Measurements from ENCODE around the gene NUDT16.

Gene NUDT16

GRCh38 chr3:131386429-131387165 lies 5.0 kb downstream of the NUDT16 start:
- DNase-seq (ENCODE audit: low read depth in 2 of 2) = no peak

- no peak for DNase-seq (ENCODE audit: low read depth in 2 of 2)
Measured at GRCh38 chr3:131387796-131388489, 6.4 kb downstream of the NUDT16 start.

- DNase-seq (ENCODE audit: low read depth in 2 of 2) = no peak
Measured at GRCh38 chr3:131388490-131388799, 6.9 kb downstream of the NUDT16 start.

- no peak for DNase-seq (ENCODE audit: low read depth in 2 of 2)
Measured at GRCh38 chr3:131390331-131390730, 8.8 kb downstream of the NUDT16 start.

- no peak for DNase-seq (ENCODE audit: low read depth in 2 of 2)
Measured at GRCh38 chr3:131393051-131393450, 11.5 kb downstream of the NUDT16 start.

- DNase-seq (ENCODE audit: low read depth in 2 of 2) = no peak
Measured at GRCh38 chr3:131393868-131394267, 12.3 kb downstream of the NUDT16 start.

GRCh38 chr3:131394400-131394799 lies 12.8 kb downstream of the NUDT16 start:
- DNase-seq (ENCODE audit: low read depth in 2 of 2) = no peak

- no peak for DNase-seq (ENCODE audit: low read depth in 2 of 2)
Measured at GRCh38 chr3:131396170-131396569, 14.6 kb downstream of the NUDT16 start.

- DNase-seq (ENCODE audit: low read depth in 2 of 2) = no peak
Measured at GRCh38 chr3:131397889-131398288, 16.3 kb downstream of the NUDT16 start.

- no peak for DNase-seq (ENCODE audit: low read depth in 2 of 2)
Measured at GRCh38 chr3:131401978-131402377, 20.4 kb downstream of the NUDT16 start.

- DNase-seq (ENCODE audit: low read depth in 2 of 2) = no peak
Measured at GRCh38 chr3:131402391-131403039, 20.9 kb downstream of the NUDT16 start.

- DNase-seq (ENCODE audit: low read depth in 2 of 2) = no peak
Measured at GRCh38 chr3:131403216-131403895, 21.8 kb downstream of the NUDT16 start.

- DNase-seq (ENCODE audit: low read depth in 2 of 2) = no peak
Measured at GRCh38 chr3:131405411-131405810, 23.8 kb downstream of the NUDT16 start.

GRCh38 chr3:131406274-131406673 lies 24.7 kb downstream of the NUDT16 start:
- DNase-seq (ENCODE audit: low read depth in 2 of 2) = no peak

GRCh38 chr3:131417751-131418150 lies 36.2 kb downstream of the NUDT16 start:
- DNase-seq (ENCODE audit: low read depth in 2 of 2) = no peak

GRCh38 chr3:131421301-131421700 lies 39.7 kb downstream of the NUDT16 start:
- no peak for DNase-seq (ENCODE audit: low read depth in 2 of 2)

- no peak for DNase-seq (ENCODE audit: low read depth in 2 of 2)
Measured at GRCh38 chr3:131421957-131422498, 40.5 kb downstream of the NUDT16 start.

- no peak for DNase-seq (ENCODE audit: low read depth in 2 of 2)
Measured at GRCh38 chr3:131427226-131427625, 45.7 kb downstream of the NUDT16 start.

GRCh38 chr3:131431754-131432153 lies 50.2 kb downstream of the NUDT16 start:
- no peak for DNase-seq (ENCODE audit: low read depth in 2 of 2)

GRCh38 chr3:131432441-131432840 lies 50.9 kb downstream of the NUDT16 start:
- DNase-seq (ENCODE audit: low read depth in 2 of 2) = no peak

GRCh38 chr3:131435000-131435399 lies 53.4 kb downstream of the NUDT16 start:
- no peak for DNase-seq (ENCODE audit: low read depth in 2 of 2)
